H1 (cell line): ENCODE measurements around the gene BTNL2. TPM values are rescaled to one million over a fixed set of nuclear protein-coding genes. Genes with fewer than 3 reads are reported as not detected.

ENCODE experiments used
- CTCF ChIA-PET: fragments of 300-600 bp; sonication (Branson Sonifier 250); formaldehyde crosslinking; loops from one replicate; lab custom pipeline; 2021; ENCODE audit not compliant: partially characterized antibody; lab: Charles Lee
- POLR2A ChIA-PET: fragments of 300-600 bp; sonication (Branson Sonifier 250); formaldehyde crosslinking; loops from one replicate; lab custom pipeline; 2021; ENCODE audit warnings: inconsistent platforms; ENCODE audit not compliant: partially characterized antibody; lab: Charles Lee
- DNase-seq, 2 experiments: peaks; one replicate each; pipeline versions ENCODE4 v3.0.0 to v3.0.0-alpha.2; 2010 to 2022; ENCODE audit warnings: low spot score in 2 of 2, low read depth in 1 of 2, mixed read lengths in 1 of 2
- FAIRE-seq: peaks from 2 replicates; lab custom pipeline; 2011; peaks lifted over from hg19 to GRCh38; lab: Jason Lieb, UNC
- H2AFZ ChIP-seq: 2 replicates; pipeline ENCODE4 v1.8.1; 2012; ENCODE audit warnings: low read length, inconsistent platforms
- H2AK5ac ChIP-seq: 2 replicates; pipeline ENCODE4 v1.6.1; 2013; ENCODE audit warnings: low read depth, low read length
- H2BK120ac ChIP-seq: replicated peaks from 2 replicates; pipeline ENCODE3; 2013; ENCODE audit warnings: low read depth, low read length, inconsistent platforms
- H2BK12ac ChIP-seq: 2 replicates; pipeline ENCODE4 v1.6.1; 2013; ENCODE audit warnings: low read depth, low read length
- H2BK15ac ChIP-seq: 2 replicates; pipeline ENCODE4 v1.6.1; 2013; ENCODE audit warnings: low read length
- H2BK20ac ChIP-seq: 2 replicates; pipeline ENCODE4 v1.6.1; 2013; ENCODE audit warnings: low read length
- H2BK5ac ChIP-seq: 2 replicates; pipeline ENCODE4 v1.6.1; 2013; ENCODE audit warnings: low read depth, low read length
- H3K14ac ChIP-seq: 2 replicates; pipeline ENCODE4 v1.6.1; 2013; ENCODE audit warnings: inconsistent platforms; ENCODE audit not compliant: insufficient read length
- H3K18ac ChIP-seq: 2 replicates; pipeline ENCODE4 v1.6.1; 2013; ENCODE audit warnings: low read length; ENCODE audit errors: extremely low read depth
- H3K23ac ChIP-seq: 2 replicates; pipeline ENCODE4 v1.6.1; 2013; ENCODE audit warnings: inconsistent platforms; ENCODE audit not compliant: insufficient read length
- H3K23me2 ChIP-seq: 2 replicates; pipeline ENCODE4 v1.6.1; 2013; ENCODE audit warnings: low read depth, low read length
- H3K27ac ChIP-seq: 2 replicates; pipeline ENCODE4 v1.6.1; 2011; ENCODE audit warnings: low read depth, low read length, inconsistent platforms
- H3K27me3 ChIP-seq, 4 experiments: replicated peaks in 1 of 4; 1 replicate in 1 of 4; 2 replicates in 3 of 4; pipeline versions ENCODE4 v1.6.1 to v1.8.1; 2011 to 2013; ENCODE audit warnings: low read length in 3 of 4, mild to moderate bottlenecking in 3 of 4, inconsistent platforms in 2 of 4, mixed read lengths in 2 of 4, moderate library complexity in 1 of 4; ENCODE audit not compliant: control insufficient read depth in 3 of 4, insufficient read depth in 3 of 4; ENCODE audit errors: extremely low read depth in 1 of 4
- H3K36me3 ChIP-seq, 4 experiments: 2 replicates each; pipeline versions ENCODE4 v1.6.1 to v1.8.1; 2011 to 2013; ENCODE audit warnings: mild to moderate bottlenecking in 4 of 4, low read length in 3 of 4, moderate library complexity in 2 of 4, control low read depth in 1 of 4, inconsistent platforms in 1 of 4; ENCODE audit not compliant: insufficient read depth in 4 of 4, control insufficient read depth in 2 of 4
- H3K4ac ChIP-seq: replicated peaks from 2 replicates; pipeline ENCODE3; 2013; ENCODE audit warnings: low read length, low read depth, mixed read lengths, inconsistent platforms; ENCODE audit not compliant: insufficient read length
- H3K4me1 ChIP-seq, 4 experiments: replicated peaks in 1 of 4; 1 replicate in 1 of 4; 2 replicates in 3 of 4; pipeline versions ENCODE4 v1.6.1 to v1.8.1; 2011 to 2013; ENCODE audit warnings: low read length in 3 of 4, inconsistent platforms in 2 of 4, mixed read lengths in 1 of 4; ENCODE audit not compliant: insufficient read depth in 4 of 4, control insufficient read depth in 3 of 4
- H3K4me2 ChIP-seq, 2 experiments: 2 replicates each; pipeline versions ENCODE4 v1.6.1 to v1.8.1; 2011 to 2013; ENCODE audit warnings: low read depth in 2 of 2, low read length in 2 of 2, control low read depth in 1 of 2, inconsistent platforms in 1 of 2, mild to moderate bottlenecking in 1 of 2; ENCODE audit not compliant: insufficient read depth in 1 of 2
- H3K4me3 ChIP-seq, 4 experiments: fragments of 200-600, 300-600 bp in 1 of 4; sonication (generic), shearing (Covaris generic), sonication (Bioruptor Twin) in 1 of 4; 2 replicates each; pipeline versions ENCODE4 v1.5.1 to v1.8.1; 2011 to 2016; ENCODE audit warnings: low read length in 4 of 4, low read depth in 3 of 4, control low read depth in 2 of 4, inconsistent platforms in 2 of 4, mild to moderate bottlenecking in 2 of 4, mixed read lengths in 1 of 4, moderate library complexity in 1 of 4; ENCODE audit not compliant: insufficient read depth in 2 of 4; ENCODE audit errors: extremely low read depth in 1 of 4
- H3K56ac ChIP-seq: replicated peaks from 2 replicates; pipeline ENCODE3; 2013; ENCODE audit warnings: low read depth, mild to moderate bottlenecking, mixed read lengths, low read length, inconsistent platforms; ENCODE audit not compliant: insufficient read length
- H3K79me1 ChIP-seq: 2 replicates; pipeline ENCODE4 v1.6.1; 2013; ENCODE audit warnings: low read depth, low read length, control low read depth
- H3K79me2 ChIP-seq, 2 experiments: 2 replicates each; pipeline versions ENCODE4 v1.6.1 to v1.8.1; 2012 to 2013; ENCODE audit warnings: low read length in 2 of 2, mild to moderate bottlenecking in 2 of 2, inconsistent platforms in 1 of 2; ENCODE audit not compliant: insufficient read depth in 2 of 2, control insufficient read depth in 1 of 2
- H3K9ac ChIP-seq, 4 experiments: replicated peaks in 1 of 4; 1 replicate in 1 of 4; 2 replicates in 3 of 4; pipeline versions ENCODE4 v1.6.1 to v1.8.1; 2011 to 2013; ENCODE audit warnings: low read depth in 3 of 4, low read length in 3 of 4, control low read depth in 2 of 4, mild to moderate bottlenecking in 2 of 4, moderate library complexity in 2 of 4, inconsistent platforms in 1 of 4; ENCODE audit errors: extremely low read depth in 1 of 4
- H3K9me3 ChIP-seq, 2 experiments: 2 replicates each; pipeline versions ENCODE4 v1.6.1 to v1.8.1; 2012 to 2013; ENCODE audit warnings: mild to moderate bottlenecking in 2 of 2, moderate library complexity in 2 of 2, control low read depth in 1 of 2, inconsistent platforms in 1 of 2, low read depth in 1 of 2, low read length in 1 of 2, mixed read lengths in 1 of 2; ENCODE audit not compliant: insufficient read depth in 2 of 2
- H4K20me1 ChIP-seq, 2 experiments: replicated peaks in 1 of 2; 2 replicates each; pipeline versions ENCODE3 to v1.8.1; 2011 to 2013; ENCODE audit warnings: inconsistent platforms in 2 of 2, low read length in 2 of 2, mild to moderate bottlenecking in 1 of 2; ENCODE audit not compliant: insufficient read depth in 2 of 2, control insufficient read depth in 1 of 2
- H4K5ac ChIP-seq: 2 replicates; pipeline ENCODE4 v1.6.1; 2013; ENCODE audit warnings: low read length, low read depth, mixed read lengths, inconsistent platforms; ENCODE audit not compliant: insufficient read length
- H4K8ac ChIP-seq: 2 replicates; pipeline ENCODE4 v1.8.0; 2013; ENCODE audit warnings: mild to moderate bottlenecking, moderate library complexity, low read length, inconsistent platforms; ENCODE audit not compliant: insufficient read depth; ENCODE audit errors: extremely low read depth
- H4K91ac ChIP-seq: replicated peaks from 2 replicates; pipeline ENCODE3; 2013; ENCODE audit warnings: low read length, mixed read lengths, inconsistent platforms; ENCODE audit not compliant: insufficient read length
- CTCF ChIP-seq, 3 experiments: IDR thresholded peaks; 1 replicate in 2 of 3; 2 replicates in 1 of 3; pipeline versions ENCODE4 v1.5.1 to v1.6.1; 2011; ENCODE audit warnings: low read length in 3 of 3, mild to moderate bottlenecking in 3 of 3, inconsistent platforms in 2 of 3, low read depth in 1 of 3, moderate library complexity in 1 of 3; ENCODE audit not compliant: insufficient read depth in 1 of 3; ENCODE audit errors: control extremely low read depth in 1 of 3
- MAFK ChIP-seq: IDR thresholded peaks from 2 replicates; pipeline ENCODE4 v1.6.1; 2012; ENCODE audit warnings: low read depth, mild to moderate bottlenecking, improper control_type of control experiment, low read length
- WGBS, 2 experiments: shearing (Covaris generic) in 1 of 2; methylation state at CpG; one replicate each; pipeline versions ENCODE4 v1.1.6 to v1.1.7; 2013 to 2015; ENCODE audit warnings: low lambda C conversion rate in 2 of 2, mixed read lengths in 2 of 2, inconsistent platforms in 1 of 2, low coverage in 1 of 2, missing lambda C conversion rate in 1 of 2; ENCODE audit not compliant: insufficient replicate concordance in 2 of 2, insufficient coverage in 1 of 2, insufficient read length in 1 of 2; ENCODE audit errors: extremely low coverage in 1 of 2, missing lambda C conversion rate in 1 of 2; 5-methylcytosine and 5-hydroxymethylcytosine counted together
- polyA plus RNA-seq, 7 experiments: library from polyadenylated mRNA; depleted of rRNA in 3 of 7; stranded (reverse) in 5 of 7; unstranded in 2 of 7; fragments of >200 nt in 5 of 7; fragments of 200-250 nt in 2 of 7; gene quantifications; 1 replicate in 5 of 7; 2 replicates in 1 of 7; 4 replicates in 1 of 7; pipeline versions ENCODE4 v1.2.1 to v1.2.3, GENCODE V29; 2011 to 2013; ENCODE audit warnings: missing spikeins in 2 of 7, mixed read lengths in 2 of 7
- total RNA-seq: library from RNA; stranded (reverse); fragmentation: NEBNext Ultra II Directional; extraction: Animal tissue kit (Norgen Biotek cat#: 25700); gene quantifications from 2 replicates; pipeline ENCODE4 v1.2.1, GENCODE V29; 2021

The BTNL2 gene
- total and polyA plus RNA-seq, 2 of the 8 experiments (the other 6 are each of a cell fraction or from before 2014, with no cell fraction given): not detected

GRCh38 chr6:32402812-32403211 lies 4.2 kb downstream of the BTNL2 start:
- H2BK5ac ChIP-seq: no peak overlapping the region
- peak; percentile 1 to 23 (median 10); a peak in 3 of 4 replicates for TF ChIP-seq CTCF (IDR thresholded peaks at IDR 0.05; ENCODE audit: control extremely low read depth in 1 of 3, insufficient read depth in 1 of 3, low read depth in 1 of 3, low read length in 3 of 3)
- TF ChIP-seq MAFK: no peak
- TF ChIP-seq, all 59 proteins: peak for 1
- no peaks in the 10 kb centered on the region for H4K20me1 ChIP-seq
- H3K23me2 ChIP-seq: no peaks in the 10 kb centered on the region
- H3K27me3 ChIP-seq: no peaks in the 10 kb centered on the region
- DNase-seq (no peak), FAIRE-seq (no peak)
- no peak overlapping the region for H3K14ac ChIP-seq
- H4K5ac ChIP-seq: no peak overlapping the region
- no peak overlapping the region for H2BK12ac ChIP-seq
- no peak overlapping the region for H3K4me2 ChIP-seq
- no peak overlapping the region for H3K9ac ChIP-seq
- peaks cover 0 to 6% (median 2%) of the 10 kb centered on the region in 4 experiments; a peak in 3 of 7 replicates for H3K4me1 ChIP-seq
- no peak overlapping the region for H2BK120ac ChIP-seq
- 0 out of 2 replicates have a peak overlapping the region, but pooled peaks have one; percentile 48 for H2BK20ac ChIP-seq
- no peak overlapping the region for H2BK15ac ChIP-seq
- H4K91ac ChIP-seq: no peak overlapping the region
- POLR2A ChIA-PET: no interaction called here
- H3K23ac ChIP-seq: no peak overlapping the region
- H3K27ac ChIP-seq: no peak overlapping the region
- CTCF ChIA-PET: interaction anchor here (0.6 to 4.6 kb wide), 5 partner anchors 10 to 392 kb away, joined by 3 to 43 read pairs (median 4); no protein-coding TSS in a partner anchor
- no peak overlapping the region for H3K4me3 ChIP-seq
- no peak overlapping the region for H3K18ac ChIP-seq
- no peaks in the 10 kb centered on the region for H3K9me3 ChIP-seq
- H4K8ac ChIP-seq: peak overlapping the region; percentile 45
- no peaks in the 10 kb centered on the region for H3K79me1 ChIP-seq
- H2AK5ac ChIP-seq: no peak overlapping the region
- H3K56ac ChIP-seq: no peak overlapping the region
- H3K36me3 ChIP-seq: no peaks in the 10 kb centered on the region
- 87% methylated on average over 8 of the region's 8 CpGs; no CpG with 5 or more reads in 1 of the 2 experiments for WGBS, 2 experiments
- no peaks in the 10 kb centered on the region for H3K79me2 ChIP-seq
- H3K4ac ChIP-seq: no peak overlapping the region
- no peak overlapping the region for H2AFZ ChIP-seq
